NT2/D1 (cell line): Measurements from ENCODE around the gene ELK3.
"Not testable (repeated sequence)": the region's sequence is repeated elsewhere in the genome, so short reads cannot be mapped to it uniquely, and the experiment has no call there.

Source experiments
- DNase-seq: peaks from one replicate; pipeline ENCODE4 v3.0.0-alpha.2; 2011; ENCODE audit warnings: low read depth, low spot score
- H3K27me3 ChIP-seq: 2 replicates; pipeline ENCODE4 v1.6.0; 2011; ENCODE audit warnings: mild to moderate bottlenecking; ENCODE audit not compliant: insufficient read length, insufficient read depth
- H3K36me3 ChIP-seq: 2 replicates; pipeline ENCODE4 v1.6.1; 2011; ENCODE audit warnings: mild to moderate bottlenecking, low read length, mixed read lengths; ENCODE audit not compliant: insufficient read depth, insufficient read length
- H3K4me1 ChIP-seq: 2 replicates; pipeline ENCODE4 v1.5.1; 2011; ENCODE audit not compliant: insufficient read depth, insufficient read length
- H3K4me3 ChIP-seq: 2 replicates; pipeline ENCODE4 v1.5.1; 2011; ENCODE audit warnings: low read depth; ENCODE audit not compliant: insufficient read length
- H3K9ac ChIP-seq: 2 replicates; pipeline ENCODE4 v1.6.0; 2011; ENCODE audit warnings: low read depth; ENCODE audit not compliant: insufficient read length
- H3K9me3 ChIP-seq: 2 replicates; pipeline ENCODE4 v1.5.1; 2011; ENCODE audit warnings: mild to moderate bottlenecking, low read length; ENCODE audit not compliant: insufficient read depth
- SUZ12 ChIP-seq: IDR thresholded peaks from 2 replicates; pipeline ENCODE4 v1.6.1; 2011; ENCODE audit not compliant: insufficient read length, insufficient read depth; ENCODE audit errors: extremely low read depth
- YY1 ChIP-seq: IDR thresholded peaks from 2 replicates; pipeline ENCODE4 v1.6.1; 2011; ENCODE audit not compliant: insufficient read length, insufficient read depth
- ZNF274 ChIP-seq: IDR thresholded peaks from 2 replicates; pipeline ENCODE4 v1.6.1; 2011; ENCODE audit warnings: mild to moderate bottlenecking, low read depth, low read length

Gene ELK3

DNA sequence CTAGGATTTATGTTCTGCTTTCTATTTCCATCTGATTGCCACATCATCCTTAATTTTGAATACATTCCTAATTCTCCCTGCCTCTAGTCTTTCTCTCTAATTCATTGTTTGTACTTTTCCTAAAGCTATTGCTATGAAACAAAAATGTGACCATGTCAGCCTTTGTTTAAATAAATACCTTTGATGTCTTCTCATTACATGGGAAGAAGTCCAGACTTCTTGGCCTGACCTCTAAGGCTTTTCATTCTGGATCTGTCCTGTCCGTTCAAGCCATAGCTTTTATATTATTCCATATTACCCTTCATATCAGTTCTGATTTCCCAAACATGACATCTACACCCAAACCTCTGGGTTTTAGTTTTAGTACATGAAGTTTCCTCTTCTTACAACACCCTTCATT lies 114.7 kb downstream of the ELK3 start:
- no peak for TF ChIP-seq ZNF274
- no peak for TF ChIP-seq SUZ12
- no peak for TF ChIP-seq YY1
- H3K4me3 ChIP-seq = no peak overlapping the region
- H3K9ac ChIP-seq = no peak overlapping the region
- no peak for DNase-seq
- H3K27me3 ChIP-seq = no peaks in the 10 kb centered on the region
- no peaks in the 10 kb centered on the region for H3K4me1 ChIP-seq
- H3K9me3 ChIP-seq = no peaks in the 10 kb centered on the region
- peaks cover 10% of the 10 kb centered on the region for H3K36me3 ChIP-seq

DNA sequence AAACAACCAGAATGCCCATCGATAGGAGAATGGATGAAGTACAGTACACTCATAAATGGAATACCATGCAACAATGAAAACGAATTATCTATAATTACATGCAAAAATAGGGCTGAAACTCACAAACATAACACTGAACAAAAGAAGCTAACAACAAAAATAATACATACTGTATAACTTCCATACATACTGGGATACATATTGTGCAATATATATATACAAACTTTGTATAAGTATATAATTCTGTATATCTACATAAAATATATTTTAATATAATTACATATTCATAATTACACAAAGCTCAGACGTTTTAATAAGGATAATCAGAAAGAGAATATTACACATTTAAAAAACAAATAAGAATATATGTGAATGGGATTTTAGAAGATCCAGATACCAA lies 115.9 kb downstream of the ELK3 start:
- Histone ChIP-seq H3K9me3 (peaks cover under 1% of the 10 kb centered on the region; the same call in 1 of the 2 replicates), H3K4me3 (no peak overlapping the region), H3K36me3 (peaks cover 10% of the 10 kb centered on the region), H3K27me3 (no peaks in the 10 kb centered on the region), H3K4me1 (no peaks in the 10 kb centered on the region), H3K9ac (no peak overlapping the region)
- no peak for DNase-seq
- TF ChIP-seq SUZ12 (no peak), YY1 (no peak), ZNF274 (no peak)

DNA sequence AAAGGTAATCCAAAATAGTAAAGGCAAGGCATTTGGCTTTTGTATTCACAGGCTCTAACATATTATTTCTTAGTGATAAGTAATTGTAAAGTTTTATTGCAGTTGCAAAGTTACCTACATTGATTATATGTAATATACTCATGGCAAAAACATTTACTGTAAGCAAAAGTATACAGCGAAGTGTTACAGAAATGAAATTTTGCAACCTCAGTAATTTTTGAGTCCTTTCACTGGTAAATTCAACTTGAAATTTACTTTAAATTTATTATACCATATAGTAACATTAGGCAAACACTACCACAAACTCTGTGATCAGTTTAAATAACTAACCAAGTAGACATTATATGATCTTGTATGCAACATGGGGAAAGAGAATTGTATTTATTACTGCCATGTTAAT lies 117.0 kb downstream of the ELK3 start:
- H3K9me3 ChIP-seq = peaks cover 7% of the 10 kb centered on the region; the same call in 1 of the 2 replicates
- H3K36me3 ChIP-seq = peaks cover 10% of the 10 kb centered on the region
- TF ChIP-seq ZNF274 (no peak), SUZ12 (no peak), YY1 (no peak)
- H3K9ac ChIP-seq = no peak overlapping the region
- H3K4me3 ChIP-seq = no peak overlapping the region
- no peak for DNase-seq
- H3K4me1 ChIP-seq = no peaks in the 10 kb centered on the region
- no peaks in the 10 kb centered on the region for H3K27me3 ChIP-seq

GRCh38 chr12:96313606-96314005 lies 119.4 kb downstream of the ELK3 start:
- no peak for TF ChIP-seq SUZ12
- Histone ChIP-seq H3K4me3 (no peak overlapping the region), H3K36me3 (peaks cover 10% of the 10 kb centered on the region), H3K27me3 (no peaks in the 10 kb centered on the region), H3K9me3 (peaks cover 7% of the 10 kb centered on the region; the same call in 1 of the 2 replicates), H3K4me1 (no peaks in the 10 kb centered on the region), H3K9ac (no peak overlapping the region)
- DNase-seq = no peak

DNA sequence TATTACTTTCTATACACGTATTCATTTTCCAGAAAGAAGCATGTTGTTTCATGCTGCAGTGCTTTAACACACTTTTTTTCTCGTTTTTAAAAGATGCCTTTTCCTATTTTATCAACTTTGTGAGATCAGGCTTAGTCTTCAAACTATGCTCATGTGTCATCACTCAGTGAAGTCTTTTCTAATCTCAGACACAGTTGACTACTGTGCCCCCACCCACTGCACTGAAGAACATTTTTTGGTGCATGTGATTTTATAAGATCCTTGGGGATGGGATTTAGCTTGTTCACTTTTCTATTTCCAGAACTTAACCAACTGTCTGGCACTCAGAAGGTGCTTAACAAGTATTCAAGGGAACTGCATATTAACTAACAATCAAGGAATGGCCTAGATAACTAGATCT lies 120.5 kb downstream of the ELK3 start:
- TF ChIP-seq SUZ12 = no peak
- TF ChIP-seq ZNF274 = no peak
- TF ChIP-seq YY1 = no peak
- H3K36me3 ChIP-seq = peaks cover 10% of the 10 kb centered on the region
- no peak overlapping the region for H3K9ac ChIP-seq
- H3K4me1 ChIP-seq = no peaks in the 10 kb centered on the region
- H3K9me3 ChIP-seq = peaks cover 7% of the 10 kb centered on the region; the same call in 1 of the 2 replicates
- no peaks in the 10 kb centered on the region for H3K27me3 ChIP-seq
- no peak for DNase-seq
- no peak overlapping the region for H3K4me3 ChIP-seq

- not testable (repeated sequence) for H3K36me3 ChIP-seq, H3K9ac ChIP-seq, H3K27me3 ChIP-seq, H3K4me1 ChIP-seq, H3K9me3 ChIP-seq
- peak overlapping the region; percentile 29 for H3K4me3 ChIP-seq
- DNase-seq = peak; percentile 8
Observed at GRCh38 chr12:96315741-96316481, 121.7 kb downstream of the ELK3 start.

GRCh38 chr12:96317801-96318200 lies 123.6 kb downstream of the ELK3 start:
- H3K4me1 ChIP-seq, DNase-seq, H3K9ac ChIP-seq, H3K4me3 ChIP-seq, H3K27me3 ChIP-seq, H3K36me3 ChIP-seq: not testable (repeated sequence)
- peaks cover 14% of the 10 kb centered on the region for H3K9me3 ChIP-seq
